NK-92 treated with Interleukin-12 subunit alpha and Interleukin-12 subunit beta, amount 100 ng/mL, for 24 hours (cell line): ENCODE measurements around the gene MKLN1.
"Not testable (repeated sequence)": the region's sequence is repeated elsewhere in the genome, so short reads cannot be mapped to it uniquely, and the experiment has no call there.

Source experiments
- DNase-seq: peaks from one replicate; lab custom pipeline; 2025; lab: John Stamatoyannopoulos, UW

The MKLN1 gene

GRCh38 chr7:131312838-131313237 lies 14.8 kb upstream of the MKLN1 start:
- no peak for DNase-seq

- DNase-seq: no peak
These were observed 7.1 kb upstream of the MKLN1 start for GRCh38 chr7:131320603-131321002.

GRCh38 chr7:131321656-131322055 lies 6.0 kb upstream of the MKLN1 start:
- DNase-seq: no peak

DNA sequence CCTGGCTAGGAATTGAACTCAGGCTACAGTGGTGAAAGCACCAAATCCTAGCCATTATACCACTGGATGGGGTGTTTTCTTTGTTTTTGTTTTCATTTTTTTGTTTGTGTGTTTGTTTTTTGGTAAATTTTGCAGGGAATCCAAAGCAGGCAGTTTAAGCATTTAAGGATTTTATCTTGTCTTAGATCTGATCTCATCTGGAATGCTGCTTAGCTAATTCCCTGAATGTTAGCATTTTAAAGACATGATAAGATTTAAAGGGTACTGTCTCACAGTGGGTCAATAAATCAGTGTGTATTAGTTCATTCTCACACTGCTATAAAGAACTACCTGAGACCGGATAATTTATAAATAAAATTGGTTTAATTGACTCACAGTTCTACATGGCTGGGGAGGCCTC lies 5.6 kb upstream of the MKLN1 start:
- no peak for DNase-seq

DNA sequence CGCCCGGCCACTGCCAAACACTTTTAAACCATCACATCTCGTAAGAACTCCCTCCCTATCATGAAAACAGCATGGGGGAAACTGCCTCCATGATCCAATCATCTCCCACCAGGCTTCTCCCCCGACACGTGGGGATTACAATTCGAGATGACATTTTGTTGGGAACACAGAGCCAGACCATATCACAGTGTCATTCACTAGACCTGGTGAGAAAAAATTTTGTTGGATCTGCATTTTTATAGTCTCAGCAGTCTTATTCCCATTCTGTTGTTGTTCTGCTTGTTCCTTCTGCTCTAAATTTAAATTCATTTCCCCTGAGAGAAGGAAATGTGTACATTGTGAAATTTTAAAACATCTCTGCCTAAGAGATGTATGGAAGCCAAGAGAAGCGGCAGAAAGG lies 4.8 kb upstream of the MKLN1 start:
- no peak for DNase-seq

DNA sequence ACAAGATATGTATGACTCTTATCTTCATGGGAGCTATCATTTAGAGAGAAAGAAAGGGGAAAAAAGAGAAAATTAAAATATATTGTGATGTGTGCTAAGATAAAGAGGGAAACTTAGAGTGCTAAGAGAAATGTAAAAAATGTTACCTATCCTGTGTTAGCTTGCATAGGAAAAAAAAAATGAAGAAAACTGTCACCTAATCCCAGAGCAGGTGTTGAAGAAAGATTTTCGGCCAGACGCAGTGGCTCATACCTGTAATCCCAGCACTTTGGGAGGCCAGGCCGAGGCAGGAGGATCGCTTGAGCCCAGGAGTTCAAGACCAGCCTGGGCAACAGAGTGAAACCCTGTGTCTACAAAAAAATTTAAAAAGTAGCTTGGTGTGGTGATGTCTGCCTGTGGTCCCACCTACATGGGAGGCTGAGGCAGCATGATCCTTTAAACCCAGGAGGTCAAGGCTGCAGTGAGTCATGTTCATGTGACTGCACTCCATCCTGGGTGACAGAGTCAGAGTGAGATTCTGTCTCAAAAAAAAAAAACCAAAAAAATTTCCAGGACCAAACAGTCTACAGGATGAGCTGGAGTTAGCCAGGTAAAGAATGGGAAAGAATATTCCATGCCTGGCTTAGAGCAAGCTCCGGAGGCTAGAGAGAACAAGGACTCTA lies 2.4 kb upstream of the MKLN1 start:
- DNase-seq: no peak

DNA sequence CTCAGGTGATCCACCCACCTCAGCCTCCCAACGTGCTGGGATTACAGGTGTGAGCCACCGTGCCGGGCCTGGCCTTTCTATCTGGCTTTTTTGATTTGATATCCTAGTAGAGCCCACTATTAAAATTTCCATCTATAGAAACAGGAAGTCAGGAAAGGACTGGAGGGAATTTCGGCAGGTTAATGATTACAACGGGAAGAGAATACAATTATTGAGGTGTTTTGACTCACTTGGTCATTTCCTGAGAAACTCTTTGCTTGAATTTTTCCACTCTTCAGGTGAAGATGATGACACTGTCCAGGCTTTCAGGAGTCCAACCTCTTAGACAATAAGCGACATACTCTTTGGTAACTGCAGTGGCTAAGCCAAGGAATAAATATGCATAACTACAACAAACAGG lies 1.1 kb upstream of the MKLN1 start:
- no peak for DNase-seq

DNA sequence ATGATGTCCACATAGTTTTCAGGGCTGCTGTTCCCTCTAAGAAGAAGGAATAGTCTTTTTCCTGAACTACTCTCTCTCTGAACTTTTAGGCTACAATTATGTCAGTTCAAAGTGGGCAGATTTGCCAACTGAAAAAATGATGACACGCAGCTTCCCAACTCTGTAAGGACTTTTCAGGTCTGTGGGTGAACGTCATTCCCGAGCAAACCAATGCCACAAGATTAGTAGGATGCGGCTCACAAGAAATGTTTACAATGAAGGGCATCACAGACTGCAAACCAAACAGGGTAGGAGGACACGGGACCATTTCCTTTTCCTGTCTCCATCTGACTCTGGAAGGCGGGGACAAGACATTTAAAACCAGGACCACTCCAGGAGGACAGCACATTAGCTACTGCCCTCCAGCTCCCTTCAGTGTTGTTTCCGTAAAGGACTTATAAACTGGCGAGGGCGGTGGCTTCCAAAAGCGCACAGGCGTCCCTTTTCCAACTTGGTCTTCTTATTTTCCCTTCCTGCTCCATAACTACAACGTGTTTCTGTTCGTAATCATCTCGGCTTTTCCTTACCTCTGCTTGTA lies 539 bp upstream of the MKLN1 start:
- DNase-seq: no peak

DNA sequence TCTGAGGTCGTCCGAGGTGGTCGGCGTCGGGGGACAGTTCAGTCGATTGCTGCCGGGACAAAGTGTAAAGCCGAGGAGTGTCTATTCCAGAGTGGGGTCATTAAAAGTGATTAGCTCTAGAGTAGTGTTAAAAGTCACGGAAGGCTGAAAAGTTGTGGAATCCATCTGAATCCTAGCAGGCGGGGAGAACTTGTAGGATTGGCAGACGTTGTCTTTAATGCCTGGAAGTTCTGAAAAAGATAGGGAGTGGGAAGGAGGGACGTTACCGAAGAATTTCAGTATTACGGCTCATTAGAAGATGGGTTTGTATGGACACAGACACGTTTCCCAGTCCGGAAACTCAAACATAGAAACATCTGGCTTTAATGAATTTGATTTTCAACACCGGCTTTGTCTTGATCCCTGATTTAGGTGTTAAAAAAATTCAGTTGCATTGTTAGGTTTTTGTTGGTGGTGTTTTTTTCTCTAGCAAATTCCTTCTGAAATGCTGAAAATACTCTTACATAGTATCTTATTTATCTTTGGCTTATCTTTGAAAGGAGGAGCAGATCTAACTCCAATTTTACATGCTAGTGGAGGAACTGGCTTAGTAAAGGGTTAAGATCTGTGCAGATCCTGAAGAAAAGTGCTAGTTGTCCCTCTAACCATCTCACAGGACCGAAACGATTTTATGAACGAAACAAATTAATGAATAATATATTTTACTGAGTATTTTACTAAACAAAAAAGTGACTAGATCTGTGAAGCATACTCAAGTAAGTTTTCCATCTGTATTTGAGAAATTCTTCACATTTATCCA lies 900 bp downstream of the MKLN1 start:
- no peak for DNase-seq

GRCh38 chr7:131329176-131329570 lies 1.5 kb downstream of the MKLN1 start:
- no peak for DNase-seq

DNA sequence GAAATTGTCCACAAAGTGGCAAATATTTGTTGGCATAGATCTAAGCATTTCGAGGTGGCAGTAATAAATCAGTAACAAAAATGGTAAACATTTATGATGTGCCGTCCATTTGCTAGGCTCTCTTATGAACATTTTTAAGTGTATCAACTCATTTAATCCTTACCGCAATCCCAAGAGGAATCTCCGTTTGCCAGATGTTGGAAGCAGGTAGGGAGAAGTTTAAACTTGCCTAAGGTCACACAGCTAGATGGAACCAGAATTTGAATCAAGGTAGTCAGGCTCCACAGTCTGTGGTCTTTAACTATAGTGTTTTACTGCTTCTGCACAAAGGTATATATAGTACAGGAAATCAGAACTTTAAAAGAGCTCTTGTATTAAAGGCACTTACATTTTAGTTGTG lies 2.6 kb downstream of the MKLN1 start:
- no peak for DNase-seq

- DNase-seq: no peak
These were observed 4.1 kb downstream of the MKLN1 start for GRCh38 chr7:131331806-131332205.

DNA sequence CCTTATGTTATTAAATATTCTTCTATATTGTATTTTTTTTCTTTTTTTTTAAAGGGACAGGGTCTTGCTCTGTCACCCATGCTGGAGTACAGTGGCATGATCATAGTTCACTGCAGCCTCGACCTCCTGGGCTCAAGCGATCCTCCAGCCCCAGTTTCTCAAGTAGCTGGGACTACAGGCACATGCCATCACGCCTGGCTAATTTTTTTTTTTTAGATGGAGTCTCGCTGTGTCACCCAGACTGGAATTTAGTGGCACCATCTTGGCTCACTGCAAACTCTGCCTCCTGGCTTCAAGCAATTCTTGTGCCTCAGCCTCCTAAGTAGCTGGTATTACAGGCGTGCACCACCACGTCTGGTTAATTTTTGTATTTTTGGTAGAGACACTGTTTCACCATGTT lies 5.1 kb downstream of the MKLN1 start:
- not testable (repeated sequence) for DNase-seq

GRCh38 chr7:131335639-131336381 lies 8.1 kb downstream of the MKLN1 start:
- DNase-seq: no peak

GRCh38 chr7:131336956-131337355 lies 9.3 kb downstream of the MKLN1 start:
- DNase-seq: no peak

DNA sequence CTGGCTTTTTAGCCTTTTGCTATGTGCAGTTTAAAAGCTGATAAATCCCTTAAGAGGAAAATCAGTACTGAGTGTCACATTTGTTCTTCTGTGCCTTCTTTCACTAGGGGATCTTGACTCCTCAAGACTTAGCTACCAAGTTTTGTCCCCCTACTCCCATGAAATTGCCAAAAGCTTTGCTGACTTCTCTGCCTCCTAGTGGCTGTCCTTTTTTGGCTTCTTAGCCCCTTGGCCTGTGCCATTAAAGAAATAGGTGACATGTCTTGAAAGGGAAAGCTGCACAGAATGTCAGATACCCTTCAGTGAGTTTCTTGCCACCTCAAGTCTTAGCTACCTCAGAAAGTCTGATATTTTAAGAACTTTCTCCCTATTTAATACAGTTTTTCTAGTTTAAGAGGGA lies 10.5 kb downstream of the MKLN1 start:
- DNase-seq: no peak

- no peak for DNase-seq
These were observed 11.2 kb downstream of the MKLN1 start for GRCh38 chr7:131338691-131339390.

GRCh38 chr7:131341690-131342089 lies 14.0 kb downstream of the MKLN1 start:
- DNase-seq: no peak

- DNase-seq: no peak
These were observed 15.3 kb downstream of the MKLN1 start for GRCh38 chr7:131342864-131343442.

DNA sequence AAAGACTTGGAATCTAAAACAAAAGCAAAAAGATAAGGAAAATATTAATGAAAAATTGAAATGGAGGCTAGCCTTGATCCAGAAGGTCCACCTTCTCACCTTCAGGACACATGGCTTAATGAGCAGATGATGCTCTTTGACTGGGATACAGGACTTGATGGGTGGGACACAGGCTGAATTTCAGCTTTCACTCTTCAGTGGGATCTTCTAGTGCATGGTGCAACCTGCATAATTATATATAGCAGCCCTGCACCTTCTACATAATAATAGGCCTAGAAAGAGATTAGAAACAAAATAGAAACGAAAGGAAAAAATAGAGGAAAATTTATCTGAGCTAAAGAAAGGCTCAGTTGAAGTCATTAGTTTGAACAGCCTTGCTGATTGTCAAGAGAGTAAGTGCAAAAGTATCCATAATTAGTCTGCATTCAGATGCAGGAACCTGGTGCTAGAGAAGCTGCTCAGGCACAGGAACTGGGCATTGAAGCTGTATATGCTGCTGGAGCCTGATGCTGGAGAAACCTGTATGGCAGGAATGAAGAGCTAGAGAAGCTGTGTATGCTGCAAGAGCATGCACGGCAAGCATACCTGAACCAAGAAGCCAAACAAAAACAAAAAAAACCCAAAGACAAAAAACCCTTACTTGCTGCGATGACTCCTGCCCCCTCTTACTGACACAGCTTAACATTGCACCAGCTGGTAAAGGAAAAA lies 19.4 kb downstream of the MKLN1 start:
- DNase-seq: no peak

- DNase-seq: no peak
These were observed 24.4 kb downstream of the MKLN1 start for GRCh38 chr7:131352032-131352431.
